ENCODE results near the gene TSSC4. TPM values are rescaled to one million over a fixed set of nuclear protein-coding genes. Genes with fewer than 3 reads are reported as not detected.
"Not testable (repeated sequence)": the region's sequence is repeated elsewhere in the genome, so short reads cannot be mapped to it uniquely, and the experiment has no call there.

TSSC4 gene
- 34.3 TPM for polyA plus RNA-seq (2013, experiment 1 of 4)
- 30.1 TPM for polyA plus RNA-seq (2013, experiment 2 of 4)
- polyA plus RNA-seq (2013, experiment 3 of 4) = 27.2 TPM
- 28.1 TPM for polyA plus RNA-seq (2013, experiment 4 of 4)

DNA sequence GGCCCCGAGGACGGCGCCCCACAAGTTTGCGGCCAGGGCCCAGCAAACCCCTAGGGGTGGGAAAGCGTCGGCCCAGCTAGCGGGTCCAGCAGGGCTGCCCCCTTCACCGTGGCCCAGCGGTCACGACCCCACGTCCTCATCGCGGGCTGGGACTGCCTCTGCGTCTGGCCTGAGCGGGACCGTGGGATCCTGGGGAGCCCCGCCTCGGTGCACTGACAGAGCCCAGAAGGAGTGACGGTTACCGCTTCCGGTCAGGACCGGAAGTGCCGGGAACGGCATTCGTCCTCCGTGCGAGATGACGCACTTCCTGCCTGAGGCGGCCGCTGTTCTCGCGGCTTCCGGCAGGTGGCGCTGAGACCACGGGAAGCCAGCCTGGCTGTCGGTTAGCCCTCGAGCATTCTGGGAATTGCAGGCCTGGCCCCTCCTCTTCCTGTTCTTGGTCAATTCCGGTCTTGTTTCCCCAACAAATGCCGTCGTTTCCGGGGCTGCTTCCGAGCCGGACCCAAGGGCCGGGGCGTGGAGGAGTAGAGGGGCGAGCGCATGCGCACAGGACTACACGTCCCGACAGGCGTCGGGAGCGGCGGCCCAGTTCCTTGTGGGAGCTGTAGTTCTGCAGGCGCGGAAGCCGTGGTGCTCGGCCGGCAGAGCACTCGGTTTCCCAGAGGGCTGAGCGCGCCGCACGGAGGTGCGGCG lies at the start of gene TSSC4:
Gene TSSC4, plus strand, starts transcription at position 682 of the 693 bp plus-strand sequence. CDS start 1,884 bp downstream, outside the sequence.
- WGBS, 2 experiments = 6 to 7% methylated on average over 66 of the region's 66 CpGs
- Histone ChIP-seq H3K9me3 (ENCODE audit: control insufficient read depth, low read length) (no peaks in the 10 kb centered on the region), H3K36me3 (ENCODE audit: control insufficient read depth, insufficient read depth, low read length) (peaks cover 19% of the 10 kb centered on the region)

DNA sequence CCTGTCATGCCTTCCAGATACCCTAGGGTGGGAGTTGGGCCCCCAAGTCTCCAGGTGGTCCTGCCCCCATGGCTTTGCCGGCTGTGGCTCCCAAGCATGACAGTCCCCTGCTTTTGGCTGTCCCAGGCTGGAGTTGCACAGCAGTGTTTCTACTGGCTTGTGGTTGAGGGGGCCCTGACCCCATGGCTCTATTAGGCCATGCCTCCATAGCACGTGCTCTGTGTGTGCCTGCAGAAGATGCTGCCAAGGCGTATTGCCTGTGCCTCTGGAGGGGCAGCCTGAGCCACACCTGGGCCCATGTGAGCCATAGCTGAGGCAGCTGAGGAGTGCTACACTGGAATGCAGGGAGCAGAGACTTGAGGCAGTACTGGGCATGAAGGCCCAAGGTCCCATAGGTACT lies 48.8 kb upstream of the TSSC4 start:
- H3K4me3 ChIP-seq (ENCODE audit: insufficient read depth, low read depth, low read length) = no peak overlapping the region
- no peaks in the 10 kb centered on the region for H3K4me1 ChIP-seq (ENCODE audit: control insufficient read depth, insufficient read depth, low read length)
- no peaks in the 10 kb centered on the region for H3K36me3 ChIP-seq (ENCODE audit: control insufficient read depth, insufficient read depth, low read length)
- H3K27ac ChIP-seq (ENCODE audit: insufficient read depth, low read depth, low read length, poor library complexity, severe bottlenecking) = no peak overlapping the region
- no peaks in the 10 kb centered on the region for H3K27me3 ChIP-seq (ENCODE audit: control insufficient read depth, insufficient read depth, low read length, poor library complexity, severe bottlenecking)
- WGBS, 2 experiments = 80 to 86% methylated on average over 3 of the region's 3 CpGs
- H3K9me3 ChIP-seq (ENCODE audit: control insufficient read depth, low read length) = no peaks in the 10 kb centered on the region

More for the DNA sequence above, at the start of gene TSSC4:
- H3K4me3 ChIP-seq (ENCODE audit: insufficient read depth, low read depth, low read length) = peak within 1 kb of the TSS; percentile 97
- peak within 1 kb of the TSS; percentile 86 for H3K27ac ChIP-seq (ENCODE audit: insufficient read depth, low read depth, low read length, poor library complexity, severe bottlenecking)
- H3K27me3 ChIP-seq (ENCODE audit: control insufficient read depth, insufficient read depth, low read length, poor library complexity, severe bottlenecking) = no peaks in the 10 kb centered on the region
- peaks cover 12% of the 10 kb centered on the region for H3K4me1 ChIP-seq (ENCODE audit: control insufficient read depth, insufficient read depth, low read length)

DNA sequence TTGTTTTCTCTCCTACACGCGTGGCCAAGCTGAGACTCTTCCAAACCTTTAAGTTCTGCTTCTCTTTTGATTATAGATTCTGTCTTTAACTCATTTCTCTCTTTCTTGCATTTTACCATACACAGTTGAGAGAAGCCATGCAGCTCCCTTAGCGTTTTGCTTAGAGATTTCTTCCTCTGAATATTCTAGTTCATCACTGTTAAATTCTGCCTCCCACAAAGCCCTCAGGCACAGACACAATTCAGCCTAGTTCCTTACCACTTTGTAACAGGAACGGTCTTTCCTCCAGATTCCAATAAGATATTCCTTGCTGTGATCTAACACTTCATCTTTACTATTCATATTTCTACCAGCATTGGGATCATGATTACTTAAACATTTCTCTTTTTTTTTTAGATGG lies 48.1 kb upstream of the TSSC4 start:
- Histone ChIP-seq H3K4me3 (ENCODE audit: insufficient read depth, low read depth, low read length) (no peak overlapping the region), H3K4me1 (ENCODE audit: control insufficient read depth, insufficient read depth, low read length) (no peaks in the 10 kb centered on the region), H3K9me3 (ENCODE audit: control insufficient read depth, low read length) (no peaks in the 10 kb centered on the region), H3K27ac (ENCODE audit: insufficient read depth, low read depth, low read length, poor library complexity, severe bottlenecking) (no peak overlapping the region), H3K27me3 (ENCODE audit: control insufficient read depth, insufficient read depth, low read length, poor library complexity, severe bottlenecking) (no peaks in the 10 kb centered on the region), H3K36me3 (ENCODE audit: control insufficient read depth, insufficient read depth, low read length) (no peaks in the 10 kb centered on the region)
- WGBS, 2 experiments = 90 to 91% methylated on average over 4 of the region's 4 CpGs

DNA sequence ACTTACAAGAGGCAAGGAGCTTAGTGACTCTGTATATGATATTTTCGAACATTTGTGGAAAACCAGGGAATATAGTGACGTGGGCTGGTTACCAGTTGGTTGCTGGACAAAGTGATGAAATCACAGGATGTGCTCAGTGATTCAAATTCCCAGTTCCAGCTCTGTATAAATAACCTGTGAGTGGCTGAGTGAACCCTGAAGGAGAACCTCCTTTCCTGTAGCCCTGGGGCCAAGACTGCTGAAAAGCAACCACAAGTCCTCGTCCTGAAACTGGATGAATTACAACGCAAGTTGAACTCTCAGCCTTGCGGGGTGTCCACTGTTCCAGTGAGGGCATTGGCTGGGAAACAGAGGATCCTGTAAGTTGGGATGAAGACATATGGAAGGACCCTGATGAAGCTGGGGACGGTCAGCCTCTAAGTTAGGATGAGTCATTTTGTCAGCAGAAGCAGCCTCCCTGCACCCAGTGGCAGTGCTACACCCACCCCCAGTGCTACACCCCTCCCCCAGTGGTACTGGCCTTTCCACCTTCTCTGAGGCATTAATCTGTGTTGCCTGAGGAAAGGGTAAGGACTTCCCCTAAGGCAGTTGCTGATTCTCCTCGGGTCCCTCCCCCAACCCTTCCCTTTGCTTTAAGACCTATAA lies 45.4 kb upstream of the TSSC4 start:
- no peak overlapping the region for H3K27ac ChIP-seq (ENCODE audit: insufficient read depth, low read depth, low read length, poor library complexity, severe bottlenecking)
- no peaks in the 10 kb centered on the region for H3K4me1 ChIP-seq (ENCODE audit: control insufficient read depth, insufficient read depth, low read length)
- H3K4me3 ChIP-seq (ENCODE audit: insufficient read depth, low read depth, low read length) = no peak overlapping the region
- H3K27me3 ChIP-seq (ENCODE audit: control insufficient read depth, insufficient read depth, low read length, poor library complexity, severe bottlenecking) = no peaks in the 10 kb centered on the region
- WGBS, 2 experiments = 77 to 83% methylated on average over 7 of the region's 7 CpGs
- H3K9me3 ChIP-seq (ENCODE audit: control insufficient read depth, low read length) = no peaks in the 10 kb centered on the region
- H3K36me3 ChIP-seq (ENCODE audit: control insufficient read depth, insufficient read depth, low read length) = no peaks in the 10 kb centered on the region

DNA sequence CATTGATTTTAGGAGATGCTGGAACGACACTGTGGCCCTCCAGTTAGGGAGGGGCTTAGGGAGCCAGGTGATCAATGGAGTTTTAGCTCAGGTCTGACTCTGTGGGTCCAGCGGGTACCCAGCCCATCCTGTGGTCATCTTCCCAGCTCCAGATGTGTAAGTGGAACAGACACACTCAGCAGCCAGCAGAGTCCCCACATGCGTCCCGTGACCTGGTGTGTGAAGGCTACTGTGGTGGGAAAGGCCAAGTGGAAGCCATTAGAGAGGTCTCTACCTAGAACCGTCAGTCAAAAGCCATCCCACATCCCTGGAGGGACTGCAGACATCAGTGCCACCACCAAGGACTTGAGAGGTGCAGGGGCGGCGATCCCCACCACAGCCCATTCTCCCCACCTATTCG lies 43.3 kb upstream of the TSSC4 start:
- 73 to 77% methylated on average over 8 of the region's 8 CpGs for WGBS, 2 experiments
- H3K4me3 ChIP-seq (ENCODE audit: insufficient read depth, low read depth, low read length) = no peak overlapping the region
- no peaks in the 10 kb centered on the region for H3K9me3 ChIP-seq (ENCODE audit: control insufficient read depth, low read length)
- H3K27ac ChIP-seq (ENCODE audit: insufficient read depth, low read depth, low read length, poor library complexity, severe bottlenecking) = no peak overlapping the region
- no peaks in the 10 kb centered on the region for H3K27me3 ChIP-seq (ENCODE audit: control insufficient read depth, insufficient read depth, low read length, poor library complexity, severe bottlenecking)
- no peaks in the 10 kb centered on the region for H3K4me1 ChIP-seq (ENCODE audit: control insufficient read depth, insufficient read depth, low read length)
- no peaks in the 10 kb centered on the region for H3K36me3 ChIP-seq (ENCODE audit: control insufficient read depth, insufficient read depth, low read length)

DNA sequence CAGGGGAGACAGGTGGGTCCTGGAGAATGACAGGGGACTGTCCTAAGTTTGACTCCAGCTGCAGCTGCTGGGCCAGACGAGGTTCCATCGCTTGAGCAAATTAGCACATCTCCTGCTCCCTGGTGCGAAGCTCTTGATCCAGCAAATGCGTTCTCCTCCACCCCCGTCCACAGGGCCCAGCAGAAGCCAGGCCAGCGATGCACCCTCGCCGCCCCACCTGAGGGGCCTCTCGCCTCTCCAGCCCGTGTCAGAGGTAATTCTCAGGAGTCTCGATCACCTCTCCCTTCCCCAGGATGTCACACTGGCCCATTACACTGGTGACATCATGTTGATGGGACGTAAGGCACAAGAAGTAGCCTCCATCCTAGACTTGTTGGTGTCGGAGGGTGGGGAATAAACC lies 42.9 kb upstream of the TSSC4 start:
- not testable (repeated sequence) for H3K27me3 ChIP-seq (ENCODE audit: control insufficient read depth, insufficient read depth, low read length, poor library complexity, severe bottlenecking); H3K4me3 ChIP-seq (ENCODE audit: insufficient read depth, low read depth, low read length); H3K4me1 ChIP-seq (ENCODE audit: control insufficient read depth, insufficient read depth, low read length); H3K36me3 ChIP-seq (ENCODE audit: control insufficient read depth, insufficient read depth, low read length); H3K9me3 ChIP-seq (ENCODE audit: control insufficient read depth, low read length); H3K27ac ChIP-seq (ENCODE audit: insufficient read depth, low read depth, low read length, poor library complexity, severe bottlenecking)
- WGBS, 2 experiments = 87 to 89% methylated on average over 12 to 13 of the region's 13 CpGs

DNA sequence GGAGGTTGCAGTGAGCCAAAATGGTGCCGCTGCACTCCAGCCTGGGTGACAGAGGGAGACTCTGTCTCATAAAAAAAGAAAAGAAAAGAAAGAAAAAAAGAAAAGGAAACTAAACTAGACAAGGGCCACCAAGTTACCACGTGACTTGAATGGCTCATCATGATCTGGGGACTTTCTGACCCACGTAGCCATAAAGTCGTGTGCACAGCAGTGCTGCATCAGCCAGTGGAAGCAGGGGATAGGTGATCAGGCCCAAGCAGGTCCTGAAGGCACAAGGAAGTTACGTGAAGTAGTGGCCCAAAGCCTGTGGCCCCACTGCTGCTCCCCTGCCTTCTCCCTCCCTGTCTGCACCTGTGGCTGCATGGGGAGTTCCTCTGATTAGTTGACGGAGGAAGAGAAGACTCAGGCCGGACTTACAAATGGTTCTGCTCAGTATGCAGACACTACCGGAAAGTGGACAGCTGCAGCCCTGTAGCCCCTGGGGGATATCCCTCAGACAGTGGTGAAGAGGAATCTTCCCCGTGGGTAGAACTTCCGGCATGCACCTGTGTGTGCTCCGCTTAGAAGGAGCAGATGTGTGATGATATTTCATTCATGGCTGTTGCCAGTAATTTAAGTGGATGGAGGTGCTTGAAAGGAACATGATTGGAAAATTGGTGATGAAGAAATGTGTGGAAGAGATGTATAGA lies 41.7 kb upstream of the TSSC4 start:
- no peaks in the 10 kb centered on the region for H3K4me1 ChIP-seq (ENCODE audit: control insufficient read depth, insufficient read depth, low read length)
- H3K36me3 ChIP-seq (ENCODE audit: control insufficient read depth, insufficient read depth, low read length) = no peaks in the 10 kb centered on the region
- H3K9me3 ChIP-seq (ENCODE audit: control insufficient read depth, low read length) = no peaks in the 10 kb centered on the region
- WGBS, 2 experiments = 93 to 95% methylated on average over 11 of the region's 11 CpGs
- H3K27ac ChIP-seq (ENCODE audit: insufficient read depth, low read depth, low read length, poor library complexity, severe bottlenecking) = no peak overlapping the region
- H3K4me3 ChIP-seq (ENCODE audit: insufficient read depth, low read depth, low read length) = no peak overlapping the region
- no peaks in the 10 kb centered on the region for H3K27me3 ChIP-seq (ENCODE audit: control insufficient read depth, insufficient read depth, low read length, poor library complexity, severe bottlenecking)

DNA sequence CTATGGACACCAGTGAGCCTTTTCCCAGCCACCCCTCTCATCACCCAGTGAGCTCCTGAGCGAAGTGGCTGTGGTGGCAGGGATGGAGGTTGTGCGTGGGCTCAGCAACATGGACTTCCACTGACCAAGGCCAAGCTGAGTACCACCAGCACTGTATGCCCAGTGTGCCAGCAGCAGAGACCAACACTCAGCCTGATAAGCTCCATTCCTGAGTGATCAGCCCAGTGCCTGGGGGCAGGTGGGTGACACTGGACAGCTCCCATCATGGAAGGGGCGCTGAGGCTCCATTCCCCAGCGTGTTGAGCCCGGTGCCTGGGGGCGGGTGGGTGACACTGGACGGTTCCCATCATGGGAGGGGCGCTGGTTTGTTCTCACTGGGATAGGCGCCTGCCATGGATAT lies 41.0 kb upstream of the TSSC4 start:
- 92 to 93% methylated on average over 9 of the region's 9 CpGs for WGBS, 2 experiments
- Histone ChIP-seq H3K36me3 (ENCODE audit: control insufficient read depth, insufficient read depth, low read length) (no peaks in the 10 kb centered on the region), H3K27me3 (ENCODE audit: control insufficient read depth, insufficient read depth, low read length, poor library complexity, severe bottlenecking) (no peaks in the 10 kb centered on the region), H3K4me3 (ENCODE audit: insufficient read depth, low read depth, low read length) (no peak overlapping the region), H3K27ac (ENCODE audit: insufficient read depth, low read depth, low read length, poor library complexity, severe bottlenecking) (no peak overlapping the region), H3K9me3 (ENCODE audit: control insufficient read depth, low read length) (no peaks in the 10 kb centered on the region), H3K4me1 (ENCODE audit: control insufficient read depth, insufficient read depth, low read length) (no peaks in the 10 kb centered on the region)

DNA sequence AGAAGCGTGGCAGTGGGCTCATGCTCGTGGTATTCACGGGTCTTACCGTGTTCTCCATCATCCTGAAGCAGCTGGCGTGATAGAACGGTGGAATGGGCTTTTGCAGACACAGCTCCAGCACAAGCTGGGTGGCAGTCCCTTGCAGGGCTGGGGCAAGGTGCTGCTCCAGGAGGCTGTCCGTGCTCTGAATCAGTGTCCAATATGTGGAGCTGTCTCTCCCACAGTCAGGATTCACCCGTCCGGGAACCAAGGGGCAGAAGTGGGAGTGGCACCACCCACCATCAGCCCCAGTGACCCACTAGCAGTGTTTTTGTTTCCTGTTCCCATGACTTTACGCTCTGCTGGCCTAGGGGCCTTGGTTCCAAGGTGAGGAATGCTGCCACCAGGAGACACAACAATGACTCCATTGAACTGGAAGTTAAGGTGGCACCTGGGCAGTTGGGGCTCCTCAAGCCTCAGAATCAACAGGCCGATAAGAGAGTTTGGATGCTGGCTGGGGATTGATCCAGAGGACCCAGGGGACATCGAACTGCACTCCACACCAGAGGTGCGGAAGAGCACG lies 40.4 kb upstream of the TSSC4 start:
- no peaks in the 10 kb centered on the region for H3K9me3 ChIP-seq (ENCODE audit: control insufficient read depth, low read length)
- WGBS, 2 experiments = 92 to 93% methylated on average over 14 of the region's 14 CpGs

DNA sequence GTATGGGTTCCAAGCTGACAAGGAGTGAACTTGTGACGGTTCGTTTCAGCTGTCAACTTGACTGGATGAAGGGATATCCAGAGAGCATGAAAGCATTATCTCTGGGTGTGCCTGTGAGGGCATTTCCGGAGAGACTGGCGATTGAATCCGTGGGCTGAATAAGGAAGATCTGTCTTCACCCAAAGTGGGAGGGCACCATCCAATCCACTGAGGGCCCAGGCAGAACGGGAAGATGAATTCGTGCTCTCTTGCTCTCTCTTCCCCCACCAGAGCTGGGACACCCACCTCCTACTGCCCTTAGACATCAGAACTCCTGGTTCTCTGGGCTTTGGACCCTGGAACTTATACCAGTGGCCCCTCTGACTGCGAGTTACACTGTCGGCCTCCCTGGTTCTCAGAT lies 39.0 kb upstream of the TSSC4 start:
- Histone ChIP-seq H3K9me3 (ENCODE audit: control insufficient read depth, low read length) (no peaks in the 10 kb centered on the region), H3K27ac (ENCODE audit: insufficient read depth, low read depth, low read length, poor library complexity, severe bottlenecking) (no peak overlapping the region), H3K36me3 (ENCODE audit: control insufficient read depth, insufficient read depth, low read length) (no peaks in the 10 kb centered on the region), H3K4me1 (ENCODE audit: control insufficient read depth, insufficient read depth, low read length) (no peaks in the 10 kb centered on the region), H3K27me3 (ENCODE audit: control insufficient read depth, insufficient read depth, low read length, poor library complexity, severe bottlenecking) (no peaks in the 10 kb centered on the region), H3K4me3 (ENCODE audit: insufficient read depth, low read depth, low read length) (no peak overlapping the region)
- WGBS, 2 experiments = 84 to 85% methylated on average over 9 of the region's 9 CpGs

More for the DNA sequence above, 40.4 kb upstream of the TSSC4 start:
- Histone ChIP-seq H3K4me3 (ENCODE audit: insufficient read depth, low read depth, low read length) (no peak overlapping the region), H3K36me3 (ENCODE audit: control insufficient read depth, insufficient read depth, low read length) (no peaks in the 10 kb centered on the region), H3K4me1 (ENCODE audit: control insufficient read depth, insufficient read depth, low read length) (no peaks in the 10 kb centered on the region), H3K27ac (ENCODE audit: insufficient read depth, low read depth, low read length, poor library complexity, severe bottlenecking) (no peak overlapping the region), H3K27me3 (ENCODE audit: control insufficient read depth, insufficient read depth, low read length, poor library complexity, severe bottlenecking) (no peaks in the 10 kb centered on the region)
